Common myeloid progenitor, CD34-positive (primary cell): ENCODE data around the gene ACTR10.

Experiments
- CTCF ChIA-PET: fragments of 350-600 bp; sonication (Branson Sonifier 250); formaldehyde crosslinking; loops from one replicate; lab custom pipeline; 2021; ENCODE audit warnings: antibody characterized with exemption; lab: Charles Lee
- POLR2A ChIA-PET: fragments of 350-600 bp; sonication (Branson Sonifier 250); formaldehyde crosslinking; loops from one replicate; lab custom pipeline; 2021; ENCODE audit warnings: antibody characterized with exemption; lab: Charles Lee
- DNase-seq, 3 donors: peaks; one replicate each; pipeline versions ENCODE4 v3.0.0 to v3.0.0-alpha.2; 2013
- H3K27ac ChIP-seq, 2 experiments: 1 replicate in 1 of 2; 2 replicates in 1 of 2; pipeline ENCODE4 v1.7.0; 2013; ENCODE audit warnings: inconsistent platforms in 2 of 2, low read length in 2 of 2, mild to moderate bottlenecking in 2 of 2, low read depth in 1 of 2, moderate library complexity in 1 of 2; ENCODE audit not compliant: severe bottlenecking in 2 of 2, insufficient read depth in 1 of 2, poor library complexity in 1 of 2
- H3K27me3 ChIP-seq, 5 experiments: replicated peaks in 2 of 5; 1 replicate in 3 of 5; 2 replicates in 2 of 5; pipeline versions ENCODE4 v1.6.1 to v1.7.0; 2013; ENCODE audit warnings: low read length in 4 of 5, mild to moderate bottlenecking in 2 of 5, moderate library complexity in 2 of 5, inconsistent platforms in 1 of 5; ENCODE audit not compliant: insufficient read depth in 5 of 5, control insufficient read depth in 4 of 5
- H3K36me3 ChIP-seq, 4 experiments: 1 replicate in 2 of 4; 2 replicates in 2 of 4; pipeline versions ENCODE4 v1.6.1 to v1.7.0; 2013; ENCODE audit warnings: low read length in 3 of 4, control low read depth in 1 of 4, mild to moderate bottlenecking in 1 of 4; ENCODE audit not compliant: control insufficient read depth in 4 of 4, insufficient read depth in 4 of 4
- H3K4me1 ChIP-seq, 4 experiments: 1 replicate in 3 of 4; 2 replicates in 1 of 4; pipeline versions ENCODE4 v1.6.1 to v1.7.1; 2013; ENCODE audit warnings: low read length in 3 of 4, mild to moderate bottlenecking in 3 of 4, control low read depth in 1 of 4, inconsistent platforms in 1 of 4, moderate library complexity in 1 of 4; ENCODE audit not compliant: control insufficient read depth in 4 of 4, insufficient read depth in 4 of 4; ENCODE audit errors: control extremely low read depth in 1 of 4
- H3K4me3 ChIP-seq, 7 experiments: 1 replicate in 4 of 7; 2 replicates in 3 of 7; pipeline versions ENCODE4 v1.5.1 to v1.7.0; 2013; ENCODE audit warnings: mild to moderate bottlenecking in 7 of 7, low read length in 6 of 7, moderate library complexity in 6 of 7, inconsistent platforms in 2 of 7, low read depth in 2 of 7, control low read depth in 1 of 7; ENCODE audit not compliant: insufficient read depth in 4 of 7, control insufficient read depth in 1 of 7; ENCODE audit errors: extremely low read depth in 1 of 7
- H3K9me3 ChIP-seq, 5 experiments: 1 replicate in 4 of 5; 2 replicates in 1 of 5; pipeline versions ENCODE4 v1.6.1 to v1.7.1; 2013; ENCODE audit warnings: low read length in 4 of 5, mild to moderate bottlenecking in 2 of 5, inconsistent platforms in 1 of 5, low read depth in 1 of 5, moderate library complexity in 1 of 5; ENCODE audit not compliant: control insufficient read depth in 4 of 5, insufficient read depth in 2 of 5; ENCODE audit errors: control extremely low read depth in 1 of 5
- WGBS: methylation state at CpG from one replicate; pipeline ENCODE4 v1.1.5; 2013; ENCODE audit not compliant: insufficient coverage; 5-methylcytosine and 5-hydroxymethylcytosine counted together

ACTR10 gene

DNA sequence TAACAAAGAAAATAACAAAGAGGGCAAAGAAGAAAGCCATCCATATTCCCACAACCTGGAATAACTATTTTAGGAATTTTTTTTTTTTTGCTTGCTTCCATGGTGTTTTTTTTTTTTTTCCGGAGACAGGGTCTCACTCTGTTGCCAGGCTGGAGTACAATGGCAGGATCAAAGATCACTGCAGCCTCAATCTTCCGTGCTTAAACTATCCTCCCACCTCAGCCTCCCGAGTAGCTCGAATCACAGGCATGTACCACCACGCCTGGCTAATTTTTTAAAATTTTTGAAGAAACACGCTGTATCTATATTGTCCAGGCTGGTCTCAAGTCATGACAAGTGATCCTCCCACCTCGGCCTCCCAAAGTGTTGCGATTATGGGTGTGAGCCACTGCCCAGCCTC lies 78.2 kb downstream of the ACTR10 start:
- Histone ChIP-seq H3K27me3 (no peaks in the 10 kb centered on the region), H3K4me3 (no peak overlapping the region), H3K4me1 (peaks cover 16 to 49% (median 36%) of the 10 kb centered on the region in 4 experiments), H3K27ac (no peak overlapping the region), H3K9me3 (no peaks in the 10 kb centered on the region), H3K36me3 (peaks cover 8 to 35% (median 24%) of the 10 kb centered on the region in 4 experiments)
- ChIA-PET CTCF (interaction anchor here (1.4 kb wide), 1 partner anchor 14 kb away, joined by 5 read pairs; no protein-coding TSS in a partner anchor), POLR2A (no interaction called here)
- WGBS, result 90% methylated on average over 3 of the region's 8 CpGs
- DNase-seq, result no peak

DNA sequence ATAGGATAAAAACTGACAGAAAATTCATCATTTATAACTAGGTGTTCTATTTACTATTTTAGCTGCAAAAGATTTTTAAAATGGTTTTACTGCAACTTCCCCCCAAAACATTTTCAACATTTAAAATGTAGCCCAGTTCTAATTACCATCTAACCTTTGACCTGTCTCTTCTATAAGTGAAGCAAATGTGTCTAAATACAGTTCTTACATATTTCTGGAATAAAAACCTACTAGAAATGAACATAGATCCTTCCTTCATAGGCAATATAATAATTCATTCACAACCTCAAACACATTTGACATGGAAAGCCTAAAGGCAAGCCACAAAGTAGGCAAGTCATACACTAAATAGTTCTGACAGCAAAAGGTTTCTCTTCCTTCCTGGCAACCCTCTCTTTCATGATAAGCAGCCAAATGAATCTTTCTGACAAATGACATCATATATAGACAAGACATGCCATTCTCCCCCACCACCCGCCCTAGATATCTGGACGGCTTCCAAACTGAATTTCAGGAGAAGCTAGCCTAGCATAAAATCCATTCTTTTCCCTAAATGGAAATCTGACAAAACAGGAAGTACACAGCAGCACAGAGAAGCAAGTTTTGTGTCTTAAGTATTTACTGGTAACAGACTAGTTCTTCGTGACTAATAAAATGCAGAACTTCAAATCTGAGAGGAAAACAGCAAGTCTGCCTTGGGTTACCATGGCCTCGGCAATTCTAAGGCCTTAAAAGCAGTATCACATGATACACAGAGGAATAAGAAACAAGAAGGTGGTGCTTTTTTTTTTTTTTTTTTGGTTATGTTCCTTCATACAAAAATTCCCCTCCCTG lies 81.2 kb downstream of the ACTR10 start:
- no peaks in the 10 kb centered on the region for H3K27me3 ChIP-seq
- peak; percentile 82 to 95 (median 94) for DNase-seq
- H3K9me3 ChIP-seq, result no peaks in the 10 kb centered on the region
- H3K27ac ChIP-seq, result peak overlapping the region; percentile 64 to 86
- ChIA-PET POLR2A (interaction anchor here (0.6 to 1.1 kb wide), 3 partner anchors 17 to 42 kb away, joined by 3 to 6 read pairs (median 3); partner anchors contain the start of gene ARID4A), CTCF (interaction anchor here (0.7 kb wide), 1 partner anchor 16 kb away, joined by 3 read pairs; no protein-coding TSS in a partner anchor)
- H3K4me3 ChIP-seq, result peak overlapping the region in 4 of 7 experiments; percentile 10 to 43 (median 14)
- peaks cover 14 to 30% (median 23%) of the 10 kb centered on the region in 4 experiments for H3K4me1 ChIP-seq
- peaks cover 23 to 52% (median 35%) of the 10 kb centered on the region in 4 experiments for H3K36me3 ChIP-seq
- WGBS, result 0% methylated on average over 3 of the region's 4 CpGs

- CTCF ChIA-PET, result interaction anchor here (0.6 to 0.7 kb wide), 2 partner anchors 15 to 113 kb away, joined by 3 read pairs; no protein-coding TSS in a partner anchor
- peaks cover 24 to 56% (median 39%) of the 10 kb centered on the region in 4 experiments for H3K36me3 ChIP-seq
- 100% methylated on average over 1 of the region's 3 CpGs for WGBS
Measured at GRCh38 chr14:58281969-58282368, 82.0 kb downstream of the ACTR10 start.

GRCh38 chr14:58282925-58283593 lies 83.1 kb downstream of the ACTR10 start:
- 100% methylated on average over 1 of the region's 4 CpGs for WGBS
- Histone ChIP-seq H3K27ac (no peak overlapping the region), H3K4me1 (peaks cover 14 to 29% (median 21%) of the 10 kb centered on the region in 4 experiments), H3K36me3 (peaks cover 29 to 58% (median 43%) of the 10 kb centered on the region in 4 experiments), H3K4me3 (no peak overlapping the region), H3K27me3 (no peaks in the 10 kb centered on the region), H3K9me3 (no peaks in the 10 kb centered on the region)
- ChIA-PET CTCF (interaction anchor here (1.5 kb wide), 1 partner anchor 39 kb away, joined by 3 read pairs; no protein-coding TSS in a partner anchor), POLR2A (no interaction called here)
- DNase-seq, result no peak

More at GRCh38 chr14:58281969-58282368, 82.0 kb downstream of the ACTR10 start:
- H3K4me3 ChIP-seq, result peak overlapping the region in 1 of 7 experiments; percentile 42
- peaks cover 14 to 29% (median 21%) of the 10 kb centered on the region in 4 experiments for H3K4me1 ChIP-seq
- no peaks in the 10 kb centered on the region for H3K9me3 ChIP-seq
- no peaks in the 10 kb centered on the region for H3K27me3 ChIP-seq
- peak overlapping the region; percentile 64 to 86 for H3K27ac ChIP-seq
- DNase-seq, result no peak
- POLR2A ChIA-PET, result interaction anchor here (0.6 kb wide), 1 partner anchor 41 kb away, joined by 6 read pairs; no protein-coding TSS in a partner anchor

DNA sequence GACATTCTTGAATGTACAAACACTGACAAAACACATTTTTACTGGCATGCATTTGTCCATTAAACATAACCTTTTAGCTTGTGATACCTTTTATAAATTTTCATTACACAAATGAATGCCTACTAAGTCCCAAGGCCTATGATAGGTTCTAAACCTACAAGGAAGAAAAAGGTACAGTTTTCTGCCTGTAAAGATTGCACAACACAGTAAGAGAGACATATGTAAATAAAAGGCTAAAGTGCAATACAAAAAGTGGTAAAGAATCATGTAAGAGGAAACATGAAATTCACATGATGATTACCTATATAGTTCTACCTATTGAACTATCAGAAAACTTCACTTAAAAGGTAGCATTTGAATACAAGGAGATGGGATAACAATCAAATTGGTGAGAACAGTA lies 83.8 kb downstream of the ACTR10 start:
- POLR2A ChIA-PET, result no interaction called here
- Histone ChIP-seq H3K36me3 (peaks cover 29 to 57% (median 46%) of the 10 kb centered on the region in 4 experiments), H3K27me3 (no peaks in the 10 kb centered on the region), H3K4me3 (no peak overlapping the region), H3K27ac (no peak overlapping the region), H3K4me1 (peaks cover 14 to 29% (median 21%) of the 10 kb centered on the region in 4 experiments), H3K9me3 (no peaks in the 10 kb centered on the region)
- DNase-seq, result no peak
- CTCF ChIA-PET, result interaction anchor here (1.5 kb wide), 1 partner anchor 39 kb away, joined by 3 read pairs; no protein-coding TSS in a partner anchor

- no peaks in the 10 kb centered on the region for H3K9me3 ChIP-seq
- WGBS, result 100% methylated on average over 3 of the region's 4 CpGs
- no peaks in the 10 kb centered on the region for H3K27me3 ChIP-seq
- H3K36me3 ChIP-seq, result peaks cover 30 to 66% (median 46%) of the 10 kb centered on the region in 4 experiments
- POLR2A ChIA-PET, result interaction anchor here (0.5 kb wide), 1 partner anchor 82 kb away, joined by 3 read pairs; no protein-coding TSS in a partner anchor
- DNase-seq, result no peak
- peaks cover 14 to 29% (median 21%) of the 10 kb centered on the region in 4 experiments for H3K4me1 ChIP-seq
- H3K4me3 ChIP-seq, result no peak overlapping the region
- H3K27ac ChIP-seq, result no peak overlapping the region
- CTCF ChIA-PET, result interaction anchor here (0.7 to 2.1 kb wide), 3 partner anchors 9 to 41 kb away, joined by 3 to 7 read pairs (median 4); partner anchors contain the start of gene ARID4A
Measured at GRCh38 chr14:58285132-58285531, 85.2 kb downstream of the ACTR10 start.
